H1 (cell line): ENCODE results near the gene RNASEH2C. TPM values are rescaled to one million over a fixed set of nuclear protein-coding genes. Genes with fewer than 3 reads are reported as not detected.

Source experiments
- CTCF ChIA-PET: fragments of 300-600 bp; sonication (Branson Sonifier 250); formaldehyde crosslinking; loops from one replicate; lab custom pipeline; 2021; ENCODE audit not compliant: partially characterized antibody; lab: Charles Lee
- POLR2A ChIA-PET: fragments of 300-600 bp; sonication (Branson Sonifier 250); formaldehyde crosslinking; loops from one replicate; lab custom pipeline; 2021; ENCODE audit warnings: inconsistent platforms; ENCODE audit not compliant: partially characterized antibody; lab: Charles Lee
- DNase-seq, 2 experiments: peaks; one replicate each; pipeline versions ENCODE4 v3.0.0 to v3.0.0-alpha.2; 2010 to 2022; ENCODE audit warnings: low spot score in 2 of 2, low read depth in 1 of 2, mixed read lengths in 1 of 2
- FAIRE-seq: peaks from 2 replicates; lab custom pipeline; 2011; peaks lifted over from hg19 to GRCh38; lab: Jason Lieb, UNC
- H2AFZ ChIP-seq: 2 replicates; pipeline ENCODE4 v1.8.1; 2012; ENCODE audit warnings: low read length, inconsistent platforms
- H2AK5ac ChIP-seq: 2 replicates; pipeline ENCODE4 v1.6.1; 2013; ENCODE audit warnings: low read depth, low read length
- H2BK120ac ChIP-seq: replicated peaks from 2 replicates; pipeline ENCODE3; 2013; ENCODE audit warnings: low read depth, low read length, inconsistent platforms
- H2BK12ac ChIP-seq: 2 replicates; pipeline ENCODE4 v1.6.1; 2013; ENCODE audit warnings: low read depth, low read length
- H2BK15ac ChIP-seq: 2 replicates; pipeline ENCODE4 v1.6.1; 2013; ENCODE audit warnings: low read length
- H2BK20ac ChIP-seq: 2 replicates; pipeline ENCODE4 v1.6.1; 2013; ENCODE audit warnings: low read length
- H2BK5ac ChIP-seq: 2 replicates; pipeline ENCODE4 v1.6.1; 2013; ENCODE audit warnings: low read depth, low read length
- H3K14ac ChIP-seq: 2 replicates; pipeline ENCODE4 v1.6.1; 2013; ENCODE audit warnings: inconsistent platforms; ENCODE audit not compliant: insufficient read length
- H3K18ac ChIP-seq: 2 replicates; pipeline ENCODE4 v1.6.1; 2013; ENCODE audit warnings: low read length; ENCODE audit errors: extremely low read depth
- H3K23ac ChIP-seq: 2 replicates; pipeline ENCODE4 v1.6.1; 2013; ENCODE audit warnings: inconsistent platforms; ENCODE audit not compliant: insufficient read length
- H3K23me2 ChIP-seq: 2 replicates; pipeline ENCODE4 v1.6.1; 2013; ENCODE audit warnings: low read depth, low read length
- H3K27ac ChIP-seq: 2 replicates; pipeline ENCODE4 v1.6.1; 2011; ENCODE audit warnings: low read depth, low read length, inconsistent platforms
- H3K27me3 ChIP-seq, 4 experiments: replicated peaks in 1 of 4; 1 replicate in 1 of 4; 2 replicates in 3 of 4; pipeline versions ENCODE4 v1.6.1 to v1.8.1; 2011 to 2013; ENCODE audit warnings: low read length in 3 of 4, mild to moderate bottlenecking in 3 of 4, inconsistent platforms in 2 of 4, mixed read lengths in 2 of 4, moderate library complexity in 1 of 4; ENCODE audit not compliant: control insufficient read depth in 3 of 4, insufficient read depth in 3 of 4; ENCODE audit errors: extremely low read depth in 1 of 4
- H3K36me3 ChIP-seq, 4 experiments: 2 replicates each; pipeline versions ENCODE4 v1.6.1 to v1.8.1; 2011 to 2013; ENCODE audit warnings: mild to moderate bottlenecking in 4 of 4, low read length in 3 of 4, moderate library complexity in 2 of 4, control low read depth in 1 of 4, inconsistent platforms in 1 of 4; ENCODE audit not compliant: insufficient read depth in 4 of 4, control insufficient read depth in 2 of 4
- H3K4ac ChIP-seq: replicated peaks from 2 replicates; pipeline ENCODE3; 2013; ENCODE audit warnings: low read length, low read depth, mixed read lengths, inconsistent platforms; ENCODE audit not compliant: insufficient read length
- H3K4me1 ChIP-seq, 4 experiments: replicated peaks in 1 of 4; 1 replicate in 1 of 4; 2 replicates in 3 of 4; pipeline versions ENCODE4 v1.6.1 to v1.8.1; 2011 to 2013; ENCODE audit warnings: low read length in 3 of 4, inconsistent platforms in 2 of 4, mixed read lengths in 1 of 4; ENCODE audit not compliant: insufficient read depth in 4 of 4, control insufficient read depth in 3 of 4
- H3K4me2 ChIP-seq, 2 experiments: 2 replicates each; pipeline versions ENCODE4 v1.6.1 to v1.8.1; 2011 to 2013; ENCODE audit warnings: low read depth in 2 of 2, low read length in 2 of 2, control low read depth in 1 of 2, inconsistent platforms in 1 of 2, mild to moderate bottlenecking in 1 of 2; ENCODE audit not compliant: insufficient read depth in 1 of 2
- H3K4me3 ChIP-seq, 4 experiments: fragments of 200-600, 300-600 bp in 1 of 4; sonication (generic), shearing (Covaris generic), sonication (Bioruptor Twin) in 1 of 4; 2 replicates each; pipeline versions ENCODE4 v1.5.1 to v1.8.1; 2011 to 2016; ENCODE audit warnings: low read length in 4 of 4, low read depth in 3 of 4, control low read depth in 2 of 4, inconsistent platforms in 2 of 4, mild to moderate bottlenecking in 2 of 4, mixed read lengths in 1 of 4, moderate library complexity in 1 of 4; ENCODE audit not compliant: insufficient read depth in 2 of 4; ENCODE audit errors: extremely low read depth in 1 of 4
- H3K56ac ChIP-seq: replicated peaks from 2 replicates; pipeline ENCODE3; 2013; ENCODE audit warnings: low read depth, mild to moderate bottlenecking, mixed read lengths, low read length, inconsistent platforms; ENCODE audit not compliant: insufficient read length
- H3K79me1 ChIP-seq: 2 replicates; pipeline ENCODE4 v1.6.1; 2013; ENCODE audit warnings: low read depth, low read length, control low read depth
- H3K79me2 ChIP-seq, 2 experiments: 2 replicates each; pipeline versions ENCODE4 v1.6.1 to v1.8.1; 2012 to 2013; ENCODE audit warnings: low read length in 2 of 2, mild to moderate bottlenecking in 2 of 2, inconsistent platforms in 1 of 2; ENCODE audit not compliant: insufficient read depth in 2 of 2, control insufficient read depth in 1 of 2
- H3K9ac ChIP-seq, 4 experiments: replicated peaks in 1 of 4; 1 replicate in 1 of 4; 2 replicates in 3 of 4; pipeline versions ENCODE4 v1.6.1 to v1.8.1; 2011 to 2013; ENCODE audit warnings: low read depth in 3 of 4, low read length in 3 of 4, control low read depth in 2 of 4, mild to moderate bottlenecking in 2 of 4, moderate library complexity in 2 of 4, inconsistent platforms in 1 of 4; ENCODE audit errors: extremely low read depth in 1 of 4
- H3K9me3 ChIP-seq, 2 experiments: 2 replicates each; pipeline versions ENCODE4 v1.6.1 to v1.8.1; 2012 to 2013; ENCODE audit warnings: mild to moderate bottlenecking in 2 of 2, moderate library complexity in 2 of 2, control low read depth in 1 of 2, inconsistent platforms in 1 of 2, low read depth in 1 of 2, low read length in 1 of 2, mixed read lengths in 1 of 2; ENCODE audit not compliant: insufficient read depth in 2 of 2
- H4K20me1 ChIP-seq, 2 experiments: replicated peaks in 1 of 2; 2 replicates each; pipeline versions ENCODE3 to v1.8.1; 2011 to 2013; ENCODE audit warnings: inconsistent platforms in 2 of 2, low read length in 2 of 2, mild to moderate bottlenecking in 1 of 2; ENCODE audit not compliant: insufficient read depth in 2 of 2, control insufficient read depth in 1 of 2
- H4K5ac ChIP-seq: 2 replicates; pipeline ENCODE4 v1.6.1; 2013; ENCODE audit warnings: low read length, low read depth, mixed read lengths, inconsistent platforms; ENCODE audit not compliant: insufficient read length
- H4K8ac ChIP-seq: 2 replicates; pipeline ENCODE4 v1.8.0; 2013; ENCODE audit warnings: mild to moderate bottlenecking, moderate library complexity, low read length, inconsistent platforms; ENCODE audit not compliant: insufficient read depth; ENCODE audit errors: extremely low read depth
- H4K91ac ChIP-seq: replicated peaks from 2 replicates; pipeline ENCODE3; 2013; ENCODE audit warnings: low read length, mixed read lengths, inconsistent platforms; ENCODE audit not compliant: insufficient read length
- ATF2 ChIP-seq: IDR thresholded peaks from 2 replicates; pipeline ENCODE4 v1.6.1; 2012; ENCODE audit warnings: low read length, inconsistent platforms
- BCL11A ChIP-seq, 2 experiments: IDR thresholded peaks; one replicate each; pipeline ENCODE4 v1.6.1; 2011; ENCODE audit warnings: low read depth in 2 of 2, low read length in 2 of 2, mild to moderate bottlenecking in 2 of 2
- E2F6 ChIP-seq: IDR thresholded peaks from 2 replicates; pipeline ENCODE4 v1.6.1; 2012; ENCODE audit warnings: inconsistent platforms
- MAFK ChIP-seq: IDR thresholded peaks from 2 replicates; pipeline ENCODE4 v1.6.1; 2012; ENCODE audit warnings: low read depth, mild to moderate bottlenecking, improper control_type of control experiment, low read length
- NRF1 ChIP-seq: IDR thresholded peaks from 2 replicates; pipeline ENCODE4 v1.6.1; 2011; ENCODE audit warnings: mild to moderate bottlenecking, low read depth, low read length, improper control_type of control experiment
- RXRA ChIP-seq: IDR thresholded peaks from 2 replicates; pipeline ENCODE4 v1.6.1; 2011; ENCODE audit warnings: low read depth, mild to moderate bottlenecking, low read length, moderate library complexity; ENCODE audit not compliant: insufficient read depth
- WGBS, 2 experiments: shearing (Covaris generic) in 1 of 2; methylation state at CpG; one replicate each; pipeline versions ENCODE4 v1.1.6 to v1.1.7; 2013 to 2015; ENCODE audit warnings: low lambda C conversion rate in 2 of 2, mixed read lengths in 2 of 2, inconsistent platforms in 1 of 2, low coverage in 1 of 2, missing lambda C conversion rate in 1 of 2; ENCODE audit not compliant: insufficient replicate concordance in 2 of 2, insufficient coverage in 1 of 2, insufficient read length in 1 of 2; ENCODE audit errors: extremely low coverage in 1 of 2, missing lambda C conversion rate in 1 of 2; 5-methylcytosine and 5-hydroxymethylcytosine counted together
- polyA plus RNA-seq, 7 experiments: library from polyadenylated mRNA; depleted of rRNA in 3 of 7; stranded (reverse) in 5 of 7; unstranded in 2 of 7; fragments of >200 nt in 5 of 7; fragments of 200-250 nt in 2 of 7; gene quantifications; 1 replicate in 5 of 7; 2 replicates in 1 of 7; 4 replicates in 1 of 7; pipeline versions ENCODE4 v1.2.1 to v1.2.3, GENCODE V29; 2011 to 2013; ENCODE audit warnings: missing spikeins in 2 of 7, mixed read lengths in 2 of 7
- total RNA-seq: library from RNA; stranded (reverse); fragmentation: NEBNext Ultra II Directional; extraction: Animal tissue kit (Norgen Biotek cat#: 25700); gene quantifications from 2 replicates; pipeline ENCODE4 v1.2.1, GENCODE V29; 2021

Gene RNASEH2C
- total and polyA plus RNA-seq, 2 of the 8 experiments (the other 6 are each of a cell fraction or from before 2014, with no cell fraction given) = 40.2 to 60.3 TPM

GRCh38 chr11:65730461-65730860 is 9.9 kb upstream of the RNASEH2C start:
- no peak overlapping the region for H2AK5ac ChIP-seq
- H3K4me1 ChIP-seq = no peaks in the 10 kb centered on the region
- H2AFZ ChIP-seq = no peak overlapping the region
- no peak overlapping the region for H4K91ac ChIP-seq
- H4K5ac ChIP-seq = no peak overlapping the region
- no peak overlapping the region for H4K8ac ChIP-seq
- no peak overlapping the region for H2BK20ac ChIP-seq
- POLR2A ChIA-PET = interaction anchor here (0.8 to 3.3 kb wide), 2 partner anchors 10 to 15 kb away, joined by 5 to 10 read pairs; partner anchors contain the start of gene RNASEH2C
- H3K56ac ChIP-seq = no peak overlapping the region
- H3K18ac ChIP-seq = no peak overlapping the region
- H2BK12ac ChIP-seq = no peak overlapping the region
- no peak overlapping the region for H2BK5ac ChIP-seq
- no peaks in the 10 kb centered on the region for H4K20me1 ChIP-seq
- DNase-seq (no peak), FAIRE-seq (no peak)
- H3K4me2 ChIP-seq = no peak overlapping the region
- H3K23ac ChIP-seq = no peak overlapping the region
- no peak overlapping the region for H2BK15ac ChIP-seq
- no peaks in the 10 kb centered on the region for H3K79me2 ChIP-seq
- H3K4ac ChIP-seq = no peak overlapping the region
- H3K27me3 ChIP-seq = peaks cover 0 to 5% (median 1%) of the 10 kb centered on the region in 4 experiments; a peak in 2 of 7 replicates
- CTCF ChIA-PET = interaction anchor here (1.6 kb wide), 2 partner anchors 10 to 31 kb away, joined by 4 to 5 read pairs; partner anchors contain the start of gene RNASEH2C
- no peaks in the 10 kb centered on the region for H3K23me2 ChIP-seq
- no peaks in the 10 kb centered on the region for H3K79me1 ChIP-seq
- H3K9me3 ChIP-seq = peaks cover 2 to 5% of the 10 kb centered on the region in 2 experiments; a peak in 1 of 4 replicates
- no peak overlapping the region for H2BK120ac ChIP-seq
- H3K9ac ChIP-seq = no peak overlapping the region
- H3K4me3 ChIP-seq = no peak overlapping the region
- no peak overlapping the region for H3K14ac ChIP-seq
- 88% methylated on average over 5 of the region's 5 CpGs; no CpG with 5 or more reads in 1 of the 2 experiments for WGBS, 2 experiments
- H3K27ac ChIP-seq = no peak overlapping the region
- no peaks in the 10 kb centered on the region for H3K36me3 ChIP-seq
- TF ChIP-seq E2F6 = no peak
- TF ChIP-seq MAFK = no peak
- no peak for TF ChIP-seq RXRA
- no peak for TF ChIP-seq NRF1
- TF ChIP-seq ATF2 = no peak
- no peak for TF ChIP-seq BCL11A (IDR thresholded peaks at IDR 0.05; ENCODE audit: low read depth in 2 of 2, low read length in 2 of 2)
